ENCODE results near the gene URB1.

- TF ChIP-seq POLR2A (IDR thresholded peaks at IDR 0.05), result no peak
- TF ChIP-seq CTCF (IDR thresholded peaks at IDR 0.05), result no peak
Observed at GRCh38 chr21:32278103-32278502, 114.7 kb downstream of the URB1 start.

Data from transverse colon (tissue), 3 donors.